GM21423 (cell line): ENCODE results near the gene GPR158.
"Not testable (repeated sequence)": the region's sequence is repeated elsewhere in the genome, so short reads cannot be mapped to it uniquely, and the experiment has no call there.

Experiments
- ATAC-seq: cut with Tn5 transposase; IDR thresholded peaks from one replicate; pipeline ENCODE4 v1.9.1; 2021; ENCODE audit warnings: mild to moderate bottlenecking, moderate library complexity; ENCODE audit not compliant: unreplicated experiment

GPR158 gene, protein sequence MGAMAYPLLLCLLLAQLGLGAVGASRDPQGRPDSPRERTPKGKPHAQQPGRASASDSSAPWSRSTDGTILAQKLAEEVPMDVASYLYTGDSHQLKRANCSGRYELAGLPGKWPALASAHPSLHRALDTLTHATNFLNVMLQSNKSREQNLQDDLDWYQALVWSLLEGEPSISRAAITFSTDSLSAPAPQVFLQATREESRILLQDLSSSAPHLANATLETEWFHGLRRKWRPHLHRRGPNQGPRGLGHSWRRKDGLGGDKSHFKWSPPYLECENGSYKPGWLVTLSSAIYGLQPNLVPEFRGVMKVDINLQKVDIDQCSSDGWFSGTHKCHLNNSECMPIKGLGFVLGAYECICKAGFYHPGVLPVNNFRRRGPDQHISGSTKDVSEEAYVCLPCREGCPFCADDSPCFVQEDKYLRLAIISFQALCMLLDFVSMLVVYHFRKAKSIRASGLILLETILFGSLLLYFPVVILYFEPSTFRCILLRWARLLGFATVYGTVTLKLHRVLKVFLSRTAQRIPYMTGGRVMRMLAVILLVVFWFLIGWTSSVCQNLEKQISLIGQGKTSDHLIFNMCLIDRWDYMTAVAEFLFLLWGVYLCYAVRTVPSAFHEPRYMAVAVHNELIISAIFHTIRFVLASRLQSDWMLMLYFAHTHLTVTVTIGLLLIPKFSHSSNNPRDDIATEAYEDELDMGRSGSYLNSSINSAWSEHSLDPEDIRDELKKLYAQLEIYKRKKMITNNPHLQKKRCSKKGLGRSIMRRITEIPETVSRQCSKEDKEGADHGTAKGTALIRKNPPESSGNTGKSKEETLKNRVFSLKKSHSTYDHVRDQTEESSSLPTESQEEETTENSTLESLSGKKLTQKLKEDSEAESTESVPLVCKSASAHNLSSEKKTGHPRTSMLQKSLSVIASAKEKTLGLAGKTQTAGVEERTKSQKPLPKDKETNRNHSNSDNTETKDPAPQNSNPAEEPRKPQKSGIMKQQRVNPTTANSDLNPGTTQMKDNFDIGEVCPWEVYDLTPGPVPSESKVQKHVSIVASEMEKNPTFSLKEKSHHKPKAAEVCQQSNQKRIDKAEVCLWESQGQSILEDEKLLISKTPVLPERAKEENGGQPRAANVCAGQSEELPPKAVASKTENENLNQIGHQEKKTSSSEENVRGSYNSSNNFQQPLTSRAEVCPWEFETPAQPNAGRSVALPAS (N-terminal part only)

DNA sequence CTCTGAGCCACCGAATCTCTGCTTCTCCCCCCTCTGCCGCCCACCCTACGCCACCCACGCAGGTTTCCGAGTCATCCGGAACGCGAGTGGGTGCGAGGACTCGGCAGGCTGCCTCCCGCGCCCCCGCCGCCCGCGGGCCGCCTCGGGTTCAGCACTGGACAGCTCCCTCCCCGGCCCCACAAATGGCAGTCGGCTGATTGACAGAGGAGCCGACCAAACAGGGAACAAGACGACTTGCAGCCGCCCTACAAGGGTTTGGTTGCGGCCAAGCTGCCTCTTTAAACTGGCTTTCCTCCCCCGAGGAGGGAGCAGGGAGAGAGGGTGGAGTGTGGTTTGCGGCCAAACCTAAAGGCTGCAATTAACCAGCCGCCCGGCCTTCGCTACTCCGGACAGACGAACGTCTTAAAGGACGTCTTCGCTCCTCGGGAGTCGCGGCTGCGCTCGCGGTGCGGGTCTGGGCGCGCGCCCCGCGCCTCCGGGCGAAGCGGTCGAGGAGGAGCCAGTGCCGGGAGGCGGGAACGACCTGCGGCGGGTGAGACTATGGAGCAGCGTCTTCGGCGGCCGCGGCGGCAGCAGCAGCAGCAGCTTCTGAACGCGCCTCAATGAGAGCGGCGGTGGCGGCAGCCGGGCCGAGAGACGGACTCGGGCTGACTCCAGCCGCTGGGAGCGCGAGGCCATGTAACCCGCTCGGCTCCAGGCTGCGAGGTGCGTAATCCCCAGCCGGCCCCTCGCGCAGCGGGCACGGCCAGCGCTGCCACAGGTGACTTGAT, at the start of gene GPR158:
Gene GPR158, plus strand, starts transcription at position 541 of the 770 bp plus-strand sequence. CDS start 420 bp downstream, outside the sequence.
- peak; percentile 57 for ATAC-seq

DNA sequence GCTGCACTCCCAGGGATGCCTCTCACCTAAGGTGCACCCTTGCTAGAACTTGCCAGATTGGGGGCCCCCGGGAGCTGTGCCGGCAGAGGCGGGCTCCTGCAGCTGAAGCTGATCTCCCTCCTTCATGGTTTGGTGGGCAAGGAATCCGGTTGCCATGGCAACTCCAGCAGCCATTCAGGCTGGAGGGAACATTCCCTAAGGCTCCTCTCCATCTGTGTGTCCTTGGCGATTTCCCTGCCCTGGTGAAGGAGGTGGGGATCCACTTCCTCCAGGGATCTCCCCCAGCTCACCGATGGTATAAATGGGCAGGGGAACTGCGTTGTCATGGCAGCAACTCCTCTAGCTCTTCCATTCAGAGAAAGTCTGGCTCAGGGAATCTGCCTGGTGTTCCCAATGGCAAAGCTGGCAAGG, 49.6 kb upstream of the GPR158 start:
- no peak for ATAC-seq

DNA sequence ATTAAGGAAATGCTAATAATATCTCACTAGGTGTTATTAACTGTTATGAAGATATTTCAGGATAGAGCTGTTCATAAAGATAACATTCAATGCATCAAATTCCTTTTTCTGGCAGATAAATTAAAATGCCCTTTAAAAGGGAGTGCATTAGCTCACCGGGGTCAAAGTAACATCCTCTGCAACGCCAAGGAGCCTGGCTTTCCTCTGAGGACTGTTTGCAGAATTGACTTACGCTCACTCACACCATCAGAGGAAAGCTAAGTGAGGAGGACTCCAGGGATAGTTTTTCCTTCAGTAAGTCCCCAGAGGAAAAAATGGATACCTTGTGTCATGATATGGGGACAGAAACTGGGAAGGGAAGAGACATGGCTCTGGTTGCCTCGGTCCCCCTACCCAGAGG, 45.2 kb upstream of the GPR158 start:
- no peak for ATAC-seq

DNA sequence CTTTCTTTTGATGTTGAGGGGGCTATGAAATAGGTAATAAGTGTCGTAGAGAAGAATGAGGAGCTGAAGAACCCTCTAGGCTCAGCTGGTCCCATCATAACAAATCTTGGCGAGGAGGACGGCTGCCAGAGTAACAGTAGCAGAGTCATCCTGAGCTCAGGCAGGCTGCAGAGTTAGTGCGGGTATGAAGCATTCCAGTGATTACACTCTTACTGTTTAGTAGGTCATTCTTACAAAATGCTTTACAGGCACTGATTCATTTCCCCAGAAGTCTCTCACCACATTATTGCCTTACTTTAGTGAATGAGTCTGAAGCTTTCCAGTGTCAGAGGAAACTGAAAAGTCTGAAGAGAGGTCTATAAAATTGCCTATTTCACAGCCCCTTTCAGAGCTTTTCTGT, 43.9 kb upstream of the GPR158 start:
- ATAC-seq, result no peak

DNA sequence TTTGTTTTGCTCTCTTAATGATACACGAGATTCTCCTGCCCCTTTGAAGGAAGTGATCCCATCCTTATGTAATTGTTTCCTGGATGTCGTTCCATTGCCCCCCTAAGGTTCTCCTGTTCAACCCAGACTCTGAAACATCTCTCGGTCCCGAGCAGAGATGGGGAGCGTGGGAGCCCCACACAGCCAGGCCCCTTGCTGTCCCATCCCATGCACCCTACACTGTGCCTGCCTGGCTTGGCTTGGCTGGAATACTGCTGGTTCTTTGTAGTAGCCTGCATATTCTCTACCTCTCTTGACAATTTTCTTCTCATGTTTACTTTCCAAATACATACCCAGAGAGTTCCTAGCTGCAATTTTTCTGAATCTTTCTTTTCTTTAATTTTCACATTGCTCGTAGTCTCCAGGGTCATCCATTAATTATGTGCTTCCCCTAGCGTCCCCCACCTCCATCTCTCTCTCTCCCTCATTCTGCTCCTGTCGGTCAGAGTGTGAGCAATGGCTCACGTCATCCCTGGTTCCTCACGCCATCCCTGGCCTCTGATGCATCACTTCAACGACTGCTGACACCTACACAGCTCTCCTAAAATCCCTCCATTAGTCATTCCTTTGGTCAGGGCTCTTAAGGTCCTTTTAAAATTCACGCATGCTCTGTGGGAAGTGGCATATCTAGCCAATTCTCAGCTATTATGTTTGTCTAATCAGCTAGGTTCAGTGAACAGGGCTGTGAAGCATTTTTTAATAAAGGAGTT, 32.5 kb upstream of the GPR158 start:
- ATAC-seq, result no peak

DNA sequence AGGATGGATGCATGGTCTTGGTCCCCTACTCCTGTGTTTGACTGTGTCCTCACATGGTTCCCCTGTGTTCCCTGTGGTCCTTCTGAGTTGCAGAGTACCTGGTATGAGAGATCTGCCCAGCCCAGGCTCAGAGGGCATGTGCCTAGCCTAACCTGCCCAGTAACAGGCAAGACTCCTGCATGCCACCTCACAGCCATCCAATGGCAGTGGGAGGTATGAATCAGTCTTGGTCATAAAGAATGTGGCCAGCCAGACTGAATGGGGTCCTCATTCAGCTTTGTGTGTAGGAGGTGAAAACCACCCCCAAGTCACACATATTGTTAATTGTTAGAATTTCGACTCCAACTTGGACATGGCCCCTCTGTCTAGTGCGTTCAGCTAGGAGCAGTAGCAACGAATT, 17.2 kb upstream of the GPR158 start:
- no peak for ATAC-seq

DNA sequence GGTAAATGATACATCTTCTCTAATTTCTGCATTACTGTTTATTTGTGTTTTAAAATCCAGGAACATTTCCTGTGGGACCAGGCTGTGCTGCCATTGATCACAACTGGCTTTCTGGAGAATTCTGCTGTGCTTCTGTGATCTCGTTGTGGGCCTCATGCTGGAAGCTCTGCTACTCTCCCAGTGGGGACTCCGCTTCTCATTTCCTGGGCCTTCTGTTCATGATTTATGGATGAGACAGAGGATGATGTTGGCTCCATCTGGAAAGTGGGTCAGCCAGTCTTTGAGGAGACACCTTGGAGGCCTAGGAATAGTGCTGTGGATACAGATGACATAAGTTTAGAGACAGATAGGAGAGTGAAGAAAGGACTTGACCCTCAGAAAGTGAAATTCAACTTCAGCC, 15.2 kb upstream of the GPR158 start:
- no peak for ATAC-seq

DNA sequence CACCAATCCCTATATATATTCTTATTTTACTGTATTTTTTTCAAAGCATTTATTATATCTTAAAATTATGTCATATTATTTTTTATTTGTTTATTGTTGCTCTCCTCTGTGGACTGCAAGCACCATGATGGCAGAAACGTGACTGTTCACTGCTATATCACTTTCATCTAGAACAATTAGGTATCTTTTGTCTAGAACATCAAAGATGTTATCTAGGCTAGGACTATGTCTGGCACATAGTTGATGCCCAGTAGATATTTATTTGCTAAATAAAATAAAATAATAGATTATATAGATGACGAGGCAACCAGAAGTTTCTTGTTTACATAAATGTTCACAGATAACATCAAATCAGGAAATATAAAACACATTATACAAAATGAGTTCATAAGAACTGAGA, 12.4 kb upstream of the GPR158 start:
- ATAC-seq, result no peak

DNA sequence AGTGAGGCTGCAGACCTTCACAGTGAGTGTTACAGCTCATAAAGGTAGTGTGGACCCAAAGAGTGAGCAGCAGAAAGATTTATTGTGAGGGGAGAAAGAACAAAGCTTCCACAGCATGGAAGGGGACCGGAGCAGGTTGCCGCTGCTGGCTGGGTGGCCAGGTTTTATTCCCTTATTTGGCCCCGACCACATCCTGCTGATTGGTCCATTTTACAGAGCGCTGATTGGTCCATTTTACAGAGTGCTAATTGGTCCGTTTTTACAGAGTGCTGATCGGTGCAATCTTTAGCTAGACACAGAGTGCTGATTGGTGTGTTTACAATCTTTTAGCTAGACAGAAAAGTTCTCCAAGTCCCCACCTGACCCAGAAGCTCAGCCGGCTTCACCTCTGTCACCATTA, 11.3 kb upstream of the GPR158 start:
- ATAC-seq, result not testable (repeated sequence)

DNA sequence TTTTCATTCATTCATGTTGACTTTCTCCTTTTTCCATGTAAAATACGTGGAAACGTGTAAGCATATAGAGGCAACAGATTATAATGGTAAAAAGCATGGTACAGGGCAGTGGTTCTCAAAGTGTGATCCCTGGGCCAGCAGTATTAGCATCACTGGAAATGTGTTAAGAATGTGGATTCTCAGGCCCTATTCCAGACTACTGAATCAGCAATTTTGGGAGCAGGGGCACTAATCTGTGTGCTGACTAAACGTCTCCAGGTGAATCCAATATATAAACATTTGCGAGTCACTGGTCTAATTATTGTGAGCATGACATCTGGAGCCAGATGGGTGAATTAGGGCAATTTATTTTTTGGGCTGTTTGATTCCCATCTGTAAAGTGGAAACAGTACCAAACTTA, 5.1 kb upstream of the GPR158 start:
- ATAC-seq, result no peak

DNA sequence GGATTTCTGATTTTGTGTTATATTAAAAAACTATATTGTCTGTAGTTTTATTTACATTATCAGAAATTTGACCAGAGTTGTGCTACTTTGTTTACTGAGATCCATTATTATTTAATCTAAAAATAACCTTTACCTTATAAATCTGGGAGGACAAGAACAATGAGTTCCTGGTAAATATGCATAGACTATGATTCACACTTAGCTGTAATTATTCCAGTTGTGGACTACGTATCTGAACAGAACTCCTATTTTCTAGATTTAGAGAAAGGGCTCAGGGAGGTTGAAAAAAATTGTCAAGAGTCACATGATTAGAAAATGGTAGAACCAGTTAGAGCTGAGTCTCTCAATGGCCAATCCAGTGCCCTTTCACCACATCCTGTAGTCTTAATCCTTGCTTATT, 4.2 kb upstream of the GPR158 start:
- ATAC-seq, result no peak

DNA sequence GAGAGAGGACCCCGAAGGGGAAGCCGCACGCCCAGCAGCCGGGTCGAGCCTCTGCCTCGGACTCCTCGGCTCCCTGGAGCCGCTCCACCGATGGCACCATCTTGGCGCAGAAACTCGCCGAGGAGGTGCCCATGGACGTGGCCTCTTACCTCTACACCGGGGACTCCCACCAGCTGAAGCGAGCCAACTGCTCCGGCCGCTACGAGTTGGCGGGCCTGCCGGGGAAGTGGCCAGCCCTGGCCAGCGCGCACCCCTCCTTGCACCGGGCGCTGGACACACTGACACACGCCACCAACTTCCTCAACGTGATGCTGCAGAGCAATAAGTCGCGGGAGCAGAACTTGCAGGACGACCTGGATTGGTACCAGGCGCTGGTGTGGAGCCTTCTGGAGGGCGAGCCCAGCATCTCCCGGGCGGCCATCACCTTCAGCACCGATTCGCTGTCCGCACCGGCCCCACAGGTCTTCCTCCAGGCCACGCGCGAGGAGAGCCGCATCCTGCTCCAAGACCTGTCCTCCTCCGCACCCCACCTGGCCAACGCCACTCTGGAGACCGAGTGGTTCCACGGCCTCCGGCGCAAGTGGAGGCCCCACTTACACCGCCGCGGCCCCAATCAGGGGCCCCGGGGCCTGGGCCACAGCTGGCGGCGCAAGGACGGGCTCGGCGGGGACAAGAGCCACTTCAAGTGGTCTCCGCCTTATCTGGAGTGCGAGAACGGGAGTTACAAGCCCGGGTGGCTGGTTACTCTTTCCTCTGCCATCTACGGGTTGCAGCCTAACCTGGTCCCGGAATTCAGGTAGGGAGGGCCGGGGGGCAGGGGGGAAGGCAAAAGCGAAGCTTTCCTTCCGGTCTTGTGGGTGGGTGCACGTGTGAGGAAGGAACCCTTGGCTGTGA, 973 bp downstream of the GPR158 start:
- no peak for ATAC-seq

DNA sequence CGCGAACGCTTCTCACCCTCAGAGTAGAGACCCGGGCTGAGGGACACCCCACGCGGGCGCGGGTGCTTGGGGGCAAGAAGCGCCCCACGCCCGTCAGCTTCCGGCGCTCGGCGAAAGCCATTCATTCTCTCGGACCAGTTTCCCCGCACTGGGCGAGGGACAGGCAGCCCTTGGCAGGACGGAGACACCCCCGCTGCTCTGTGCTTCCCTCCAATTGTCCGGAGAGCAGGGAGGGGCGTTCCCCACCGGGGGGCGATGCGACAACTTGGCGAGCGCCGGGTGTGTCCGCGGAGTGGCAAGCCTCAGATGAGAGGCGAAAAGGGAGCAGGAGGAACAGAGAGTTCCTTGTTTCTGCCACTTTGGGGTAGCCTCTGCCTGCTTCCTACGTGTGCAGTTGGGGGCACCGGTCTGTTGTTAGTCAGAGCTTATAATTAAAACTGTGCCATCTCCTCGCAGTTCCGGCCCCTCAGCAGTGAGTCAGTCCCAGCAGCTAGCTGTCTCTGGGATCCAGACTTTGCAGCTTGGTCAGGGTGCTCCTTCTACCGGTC, 1.7 kb downstream of the GPR158 start:
- no peak for ATAC-seq

DNA sequence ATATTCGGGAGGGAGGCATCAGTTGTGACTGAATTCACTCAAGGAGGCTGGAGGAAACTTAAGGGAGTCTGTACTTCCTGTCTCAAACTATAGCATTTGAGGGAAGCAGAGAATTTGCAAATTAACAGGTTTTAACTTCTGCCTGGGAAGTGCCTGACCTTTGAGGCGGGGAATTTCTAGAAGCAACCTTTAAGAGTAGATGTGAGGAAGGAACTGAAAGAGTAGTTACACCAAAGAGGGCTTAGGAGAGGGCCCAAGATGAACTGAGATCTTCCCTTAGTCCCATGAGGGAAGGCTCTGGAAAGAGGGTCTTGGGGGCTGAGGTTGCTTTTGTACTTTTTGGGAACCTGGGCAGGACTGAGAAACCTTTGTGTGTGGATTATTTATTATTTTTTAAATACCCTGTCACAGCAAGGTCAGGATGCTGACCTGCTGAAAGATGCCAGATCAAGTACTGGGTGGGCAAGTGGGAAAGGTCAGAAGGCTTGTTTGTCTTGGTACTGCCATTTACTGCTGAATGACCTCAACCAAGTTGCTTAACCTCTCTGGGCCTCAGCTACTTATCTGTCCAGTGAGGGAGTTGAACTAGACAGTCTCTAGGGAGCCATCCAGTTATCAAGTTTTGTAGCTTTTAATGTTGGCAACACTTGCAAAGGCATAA, 2.4 kb downstream of the GPR158 start:
- no peak for ATAC-seq

DNA sequence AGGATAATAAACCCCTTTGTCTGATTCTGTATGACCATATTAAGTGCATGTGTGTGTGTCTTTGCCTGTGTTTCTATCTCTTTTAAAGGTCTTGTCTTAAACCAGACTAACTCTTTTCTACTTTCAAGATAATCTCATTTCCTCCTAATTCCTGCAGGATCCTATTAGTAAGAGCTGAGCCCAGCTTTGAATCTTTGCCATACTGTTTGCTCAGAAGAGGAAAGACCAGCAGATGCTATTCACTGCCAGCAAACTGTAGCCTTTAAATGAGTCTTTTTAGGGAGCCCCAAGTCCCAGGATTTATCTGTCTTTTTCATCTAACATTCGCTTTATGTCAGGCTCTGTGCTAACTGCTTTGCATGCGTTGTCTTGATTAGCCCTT, 2.9 kb downstream of the GPR158 start:
- ATAC-seq, result no peak

DNA sequence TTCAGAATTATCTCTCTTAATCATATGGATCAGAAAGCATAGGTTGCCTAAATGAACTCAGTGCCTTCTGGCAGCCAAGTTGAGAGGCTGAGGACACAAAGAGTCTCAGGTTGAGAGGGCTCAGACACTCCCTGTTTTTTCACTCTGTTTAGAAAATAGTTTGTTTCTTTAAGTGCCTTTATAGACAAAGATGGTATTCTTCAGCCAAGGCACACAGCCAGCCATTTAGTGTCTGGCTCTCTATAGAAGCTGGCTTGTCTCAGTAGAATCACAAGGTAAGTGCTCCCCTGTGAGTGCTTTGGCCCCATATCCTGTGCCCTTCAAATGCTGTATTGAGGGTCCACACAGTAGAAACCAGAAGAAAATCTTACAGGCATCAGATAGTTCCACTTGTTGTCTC, 3.6 kb downstream of the GPR158 start:
- ATAC-seq, result no peak

DNA sequence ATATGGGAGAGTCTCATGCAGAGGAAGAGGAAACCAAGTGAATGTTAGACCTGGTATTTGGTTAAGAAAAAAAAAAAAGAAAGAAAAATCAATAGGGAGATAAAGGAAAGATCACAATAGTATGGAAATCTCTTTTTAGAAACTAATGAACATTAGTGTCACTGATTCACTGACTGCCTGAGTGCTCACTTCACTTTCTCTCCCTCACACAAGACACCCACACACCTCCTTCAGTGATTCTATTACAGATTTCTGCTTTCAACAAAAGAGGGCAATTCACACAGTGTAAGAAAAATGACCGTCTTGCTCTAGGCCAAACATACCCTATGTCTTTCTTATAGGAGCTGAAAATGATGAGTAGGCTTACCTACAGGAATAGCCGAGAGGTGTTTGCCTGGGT, 6.0 kb downstream of the GPR158 start:
- ATAC-seq, result no peak

DNA sequence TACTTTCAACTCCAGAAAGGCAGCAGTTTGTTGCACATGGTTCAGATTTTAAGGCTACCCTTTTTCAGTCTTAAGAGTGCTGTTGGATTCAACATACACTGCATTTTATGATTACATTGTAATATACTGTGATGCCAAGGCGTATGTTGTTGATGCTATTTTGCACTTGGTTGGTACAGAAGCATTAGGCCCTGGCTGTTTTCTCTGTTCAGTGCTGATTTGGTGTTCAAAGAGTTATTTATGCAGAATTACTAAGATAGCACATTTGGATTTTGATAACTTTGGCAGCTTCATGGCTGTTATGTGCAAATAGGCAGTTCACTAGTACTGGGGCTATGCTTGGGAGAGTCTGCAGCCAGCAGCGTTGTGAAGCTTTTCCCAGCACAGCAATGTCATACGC, 7.8 kb downstream of the GPR158 start:
- ATAC-seq, result no peak
